Activated naive CD4-positive, alpha-beta T cell treated with anti-CD3 and anti-CD28 coated beads, Interleukin-2, amount 50 U/mL, for 24 hours (primary cell): ENCODE measurements around the gene AMMECR1L.
"Not testable (repeated sequence)": the region's sequence is repeated elsewhere in the genome, so short reads cannot be mapped to it uniquely, and the experiment has no call there.

Experiments
- H3K27ac Mint-ChIP-seq: one replicate; pipeline ENCODE4 v1.8.0; 2021; ENCODE audit warnings: mild to moderate bottlenecking, mixed read lengths
- H3K27me3 Mint-ChIP-seq: one replicate; pipeline ENCODE4 v1.8.0; 2021; ENCODE audit warnings: mixed read lengths
- H3K36me3 Mint-ChIP-seq: one replicate; pipeline ENCODE4 v1.8.0; 2021; ENCODE audit warnings: mixed read lengths
- H3K4me1 Mint-ChIP-seq: one replicate; pipeline ENCODE4 v1.8.0; 2021; ENCODE audit warnings: mixed read lengths
- H3K4me3 Mint-ChIP-seq: one replicate; pipeline ENCODE4 v1.8.0; 2021; ENCODE audit warnings: mild to moderate bottlenecking, mixed read lengths
- H3K9me3 Mint-ChIP-seq: one replicate; pipeline ENCODE4 v1.8.0; 2021; ENCODE audit warnings: mixed read lengths

The AMMECR1L gene

DNA sequence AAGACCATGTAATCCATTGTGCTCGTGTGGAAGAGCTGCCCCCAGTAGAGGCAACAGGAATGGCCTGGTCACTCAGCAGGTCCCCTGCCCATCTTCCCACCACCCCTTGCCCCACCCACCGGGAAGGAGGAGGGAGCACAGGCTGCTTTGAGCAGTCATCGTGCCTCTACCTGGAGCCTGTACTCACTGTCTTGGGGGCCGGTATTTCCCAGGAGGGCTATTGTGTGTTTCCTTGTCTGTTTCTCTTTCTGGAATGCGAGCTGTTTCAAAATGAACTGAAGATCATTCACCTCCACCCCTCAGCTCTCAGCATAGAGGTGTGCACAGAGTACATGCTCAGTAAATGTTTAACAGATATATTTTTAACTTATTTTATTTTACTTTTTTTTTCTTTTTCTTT, 7.7 kb upstream of the AMMECR1L start:
- Mint-ChIP-seq H3K27ac (no peak overlapping the region), H3K36me3 (no peaks in the 10 kb centered on the region), H3K4me1 (peaks cover 21% of the 10 kb centered on the region), H3K27me3 (no peaks in the 10 kb centered on the region), H3K9me3 (no peaks in the 10 kb centered on the region), H3K4me3 (no peak overlapping the region)

DNA sequence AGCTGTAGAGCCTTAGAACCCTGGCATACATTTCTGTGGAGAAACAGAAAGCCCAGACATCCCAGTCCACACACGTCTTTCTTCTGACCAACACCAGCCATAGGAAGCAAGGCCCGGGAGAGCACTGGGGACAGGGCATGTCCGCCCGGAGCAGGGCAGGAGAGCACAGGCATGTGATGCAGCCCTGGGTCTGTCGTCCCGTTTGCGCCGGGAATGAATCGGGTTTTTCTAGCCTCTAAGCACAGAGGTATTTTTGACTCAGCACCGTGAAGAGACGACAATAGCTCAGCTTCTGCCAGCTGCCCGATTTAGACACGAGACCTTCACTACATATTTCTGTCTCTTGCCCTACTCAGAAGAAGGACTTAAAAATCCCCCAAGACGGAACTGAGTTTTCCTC, 7.3 kb upstream of the AMMECR1L start:
- Mint-ChIP-seq H3K4me1 (peaks cover 23% of the 10 kb centered on the region), H3K9me3 (no peaks in the 10 kb centered on the region), H3K27ac (no peak overlapping the region), H3K27me3 (no peaks in the 10 kb centered on the region), H3K4me3 (no peak overlapping the region), H3K36me3 (no peaks in the 10 kb centered on the region)

DNA sequence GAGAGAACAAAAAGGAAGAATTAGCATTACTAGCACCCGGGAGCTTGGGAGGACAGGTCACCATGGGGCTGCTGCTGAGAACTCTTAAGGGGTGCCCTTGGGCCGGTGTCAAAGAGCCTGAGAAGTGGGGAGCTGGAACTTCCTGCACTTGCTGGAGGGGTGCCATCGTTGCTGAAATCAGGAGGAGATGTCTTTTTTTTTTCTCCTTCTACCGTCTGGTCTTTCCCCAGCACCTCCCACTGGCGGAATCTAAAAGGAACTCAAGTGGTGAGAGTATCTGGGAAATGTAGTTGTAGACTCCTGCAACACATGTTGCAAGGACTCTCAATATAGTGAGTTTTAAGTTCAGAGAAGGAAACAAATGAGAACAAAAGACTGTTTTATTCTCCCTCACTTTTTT, 6.1 kb upstream of the AMMECR1L start:
- no peaks in the 10 kb centered on the region for H3K36me3 Mint-ChIP-seq
- no peaks in the 10 kb centered on the region for H3K27me3 Mint-ChIP-seq
- peaks cover 35% of the 10 kb centered on the region for H3K4me1 Mint-ChIP-seq
- no peak overlapping the region for H3K4me3 Mint-ChIP-seq
- H3K27ac Mint-ChIP-seq: no peak overlapping the region
- H3K9me3 Mint-ChIP-seq: no peaks in the 10 kb centered on the region

DNA sequence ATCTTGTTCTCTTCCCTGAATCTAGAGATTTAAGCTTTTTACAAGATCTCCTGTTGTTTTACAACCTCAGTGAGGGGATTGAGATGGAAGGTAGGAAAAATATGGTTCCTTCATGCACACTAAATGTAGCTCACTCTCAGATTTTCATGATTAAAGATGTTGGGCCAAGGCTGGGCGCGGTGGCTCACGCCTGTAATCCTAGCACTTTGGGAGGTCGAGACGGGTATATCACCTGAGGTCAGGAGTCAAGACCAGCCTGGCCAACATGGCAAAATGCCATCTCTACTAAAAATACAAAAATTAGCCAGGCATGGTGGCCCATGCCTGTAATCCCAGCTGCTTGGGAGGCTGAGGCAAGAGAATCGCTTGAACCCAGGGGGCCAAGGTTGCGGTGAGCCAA, 5.0 kb upstream of the AMMECR1L start:
- H3K36me3 Mint-ChIP-seq, H3K27ac Mint-ChIP-seq, H3K9me3 Mint-ChIP-seq, H3K4me3 Mint-ChIP-seq, H3K27me3 Mint-ChIP-seq: not testable (repeated sequence)
- H3K4me1 Mint-ChIP-seq: peaks cover 35% of the 10 kb centered on the region

DNA sequence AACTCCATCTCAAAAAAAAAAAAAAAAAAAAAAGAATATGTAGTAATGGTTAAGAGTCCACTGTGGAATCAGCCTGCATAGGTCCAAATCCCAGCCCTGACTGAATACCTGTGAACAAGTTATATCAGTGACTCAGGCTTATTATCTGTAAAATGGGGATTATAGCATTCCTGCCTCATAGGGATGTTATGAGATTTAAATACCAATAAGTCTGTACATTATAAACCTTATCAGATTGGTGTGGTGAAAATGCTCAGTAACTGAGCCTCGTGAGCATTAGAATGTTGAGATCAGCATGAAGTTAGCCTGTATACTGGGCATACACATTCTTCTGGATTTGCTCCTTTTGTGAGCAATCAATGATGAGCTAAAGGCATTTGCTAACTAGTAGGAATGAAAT, 3.0 kb upstream of the AMMECR1L start:
- Mint-ChIP-seq H3K4me3 (no peak overlapping the region), H3K36me3 (no peaks in the 10 kb centered on the region), H3K27me3 (no peaks in the 10 kb centered on the region), H3K27ac (peak overlapping the region; percentile 35), H3K4me1 (peaks cover 45% of the 10 kb centered on the region), H3K9me3 (no peaks in the 10 kb centered on the region)

DNA sequence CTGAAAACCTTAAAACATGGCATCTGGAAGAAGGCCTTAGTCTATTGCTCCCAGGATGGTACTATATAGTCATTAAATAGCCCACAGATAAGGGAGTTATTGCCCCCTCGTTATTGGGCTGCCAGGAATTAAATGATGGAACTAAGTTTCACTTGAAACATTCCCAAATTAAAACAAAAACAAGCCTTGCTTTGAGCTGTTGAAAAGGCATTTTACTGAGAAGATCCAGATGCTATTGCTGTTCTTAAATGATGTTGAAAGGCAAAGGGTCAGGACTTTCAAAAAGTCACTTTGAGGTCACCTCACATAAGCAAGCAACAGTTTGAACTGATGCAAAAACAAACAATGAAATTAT, 2.0 kb upstream of the AMMECR1L start:
- H3K4me1 Mint-ChIP-seq: peaks cover 52% of the 10 kb centered on the region
- H3K9me3 Mint-ChIP-seq: no peaks in the 10 kb centered on the region
- H3K4me3 Mint-ChIP-seq: peak overlapping the region; percentile 88
- no peaks in the 10 kb centered on the region for H3K27me3 Mint-ChIP-seq
- H3K27ac Mint-ChIP-seq: peak overlapping the region; percentile 72
- no peaks in the 10 kb centered on the region for H3K36me3 Mint-ChIP-seq

DNA sequence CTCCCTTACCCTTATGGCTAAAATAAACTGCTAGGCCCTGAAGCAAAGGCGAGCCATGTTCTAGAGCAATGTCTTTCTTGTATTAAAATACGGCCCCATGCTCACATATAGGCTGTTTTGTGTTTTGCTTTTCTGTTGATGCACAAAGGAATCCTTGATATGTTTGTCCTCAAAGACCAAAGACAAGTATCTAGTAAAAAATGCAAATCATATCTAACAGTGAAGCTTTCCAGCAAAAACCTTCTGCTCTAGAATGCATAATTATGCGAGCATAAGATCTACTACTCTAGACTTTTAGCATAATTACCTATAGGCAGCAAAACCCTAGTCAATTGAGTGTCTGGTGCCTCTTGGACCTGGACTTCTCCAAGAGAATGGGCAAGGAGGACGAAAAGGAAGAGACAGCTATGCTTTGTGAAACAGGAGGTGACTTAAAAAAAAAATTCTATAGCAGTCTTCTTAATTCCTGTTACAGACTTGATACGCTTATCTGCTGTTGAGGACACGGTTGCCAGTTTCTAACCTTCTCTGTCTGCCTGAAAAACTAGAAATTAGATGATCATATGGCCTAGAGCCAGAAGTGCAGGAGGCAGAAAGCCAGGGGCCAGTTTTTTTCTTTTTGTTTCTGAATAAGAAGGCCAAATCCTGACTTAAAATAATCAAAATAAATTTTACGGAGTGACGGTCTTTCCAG, 1.5 kb upstream of the AMMECR1L start:
- peaks cover 55% of the 10 kb centered on the region for H3K4me1 Mint-ChIP-seq
- H3K9me3 Mint-ChIP-seq: no peaks in the 10 kb centered on the region
- H3K36me3 Mint-ChIP-seq: no peaks in the 10 kb centered on the region
- H3K27ac Mint-ChIP-seq: peak overlapping the region; percentile 92
- H3K27me3 Mint-ChIP-seq: no peaks in the 10 kb centered on the region
- peak overlapping the region; percentile 88 for H3K4me3 Mint-ChIP-seq

DNA sequence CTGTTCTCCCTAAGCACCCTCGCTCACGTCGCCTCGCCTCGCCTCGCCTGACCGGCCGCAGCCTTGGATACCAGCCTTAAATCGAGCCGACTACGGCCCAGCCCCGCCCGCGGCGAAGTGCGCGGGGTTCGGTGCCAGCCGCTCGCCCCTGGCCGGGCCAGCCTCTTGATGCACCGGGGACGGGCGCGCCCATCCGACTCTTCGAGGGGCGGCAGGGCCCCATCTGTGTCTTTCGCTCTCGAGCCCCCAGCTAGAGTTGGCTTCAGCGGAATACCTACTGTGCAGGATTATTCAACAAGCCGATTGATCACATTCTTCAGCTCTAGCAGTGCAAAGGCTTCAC, 808 bp upstream of the AMMECR1L start:
- H3K27me3 Mint-ChIP-seq, H3K36me3 Mint-ChIP-seq, H3K9me3 Mint-ChIP-seq: not testable (repeated sequence)
- Mint-ChIP-seq H3K27ac (peak overlapping the region; percentile 70), H3K4me1 (peaks cover 55% of the 10 kb centered on the region), H3K4me3 (peak overlapping the region; percentile 88)

DNA sequence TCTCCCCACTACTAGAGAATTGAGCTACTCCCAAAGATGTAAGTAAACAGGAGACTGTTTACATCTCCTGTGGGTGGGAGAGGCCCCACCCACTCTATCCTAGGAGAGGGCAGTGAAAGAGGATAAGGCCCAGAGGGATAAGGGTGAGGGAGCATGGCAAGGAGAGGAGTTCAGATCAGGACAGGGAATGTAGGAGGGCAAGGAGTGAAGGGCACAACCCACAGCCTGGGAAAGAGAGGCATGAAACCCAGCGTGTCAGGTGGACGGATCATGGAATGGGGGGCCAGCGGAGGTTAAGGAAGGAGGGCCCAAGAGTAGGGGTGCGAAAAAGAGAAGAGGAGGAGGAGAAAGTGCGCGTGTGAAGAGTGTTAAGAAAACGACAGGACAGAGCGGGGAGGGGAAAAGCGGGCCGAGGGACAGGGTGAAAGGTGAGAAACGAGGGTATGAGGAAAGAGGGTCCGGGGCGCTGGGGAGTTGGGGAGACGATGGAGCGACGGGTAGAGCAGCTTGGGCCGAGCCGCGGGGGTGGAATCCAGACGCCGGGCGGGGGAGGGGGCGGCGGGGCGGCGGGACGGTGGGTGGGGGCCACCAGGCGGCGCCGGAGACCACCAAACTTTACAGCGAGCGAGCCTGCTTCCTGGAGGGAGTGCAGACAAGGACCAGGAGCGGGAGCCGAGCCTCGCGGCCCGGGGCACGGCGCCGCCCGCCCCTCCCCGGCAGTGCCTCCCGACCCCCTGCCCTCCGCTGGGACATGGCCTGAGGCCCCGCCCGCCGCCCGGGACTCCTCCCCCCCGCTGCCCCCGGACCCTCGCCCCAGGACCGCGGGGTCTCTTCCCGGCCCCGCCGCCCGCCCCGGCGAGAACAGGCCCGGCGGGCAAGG, 655 bp downstream of the AMMECR1L start:
- not testable (repeated sequence) for H3K36me3 Mint-ChIP-seq, H3K27me3 Mint-ChIP-seq, H3K9me3 Mint-ChIP-seq
- Mint-ChIP-seq H3K4me3 (peak overlapping the region; percentile 88), H3K4me1 (peaks cover 61% of the 10 kb centered on the region), H3K27ac (peak overlapping the region; percentile 78)

DNA sequence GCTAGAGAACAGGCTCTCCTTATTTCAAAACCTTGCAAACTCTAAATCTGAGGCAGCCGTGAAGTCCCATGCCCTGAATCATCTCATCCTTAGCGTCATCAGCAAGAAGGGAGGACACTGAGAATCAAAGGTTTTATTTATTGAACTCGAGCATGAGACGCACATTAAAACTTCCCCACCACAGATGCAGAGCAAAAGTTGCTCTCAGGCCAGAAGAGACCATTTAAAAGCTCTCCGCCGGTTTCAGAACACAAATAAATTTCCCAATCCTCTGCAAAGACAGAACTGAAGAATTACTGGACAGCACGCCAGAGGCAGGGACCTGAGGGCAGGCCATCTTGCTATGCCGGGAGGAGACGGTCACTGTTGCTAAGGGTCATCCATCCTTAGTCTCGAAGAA, 1.3 kb downstream of the AMMECR1L start:
- peak overlapping the region; percentile 88 for H3K4me3 Mint-ChIP-seq
- no peaks in the 10 kb centered on the region for H3K27me3 Mint-ChIP-seq
- peaks cover 68% of the 10 kb centered on the region for H3K4me1 Mint-ChIP-seq
- no peaks in the 10 kb centered on the region for H3K9me3 Mint-ChIP-seq
- no peaks in the 10 kb centered on the region for H3K36me3 Mint-ChIP-seq
- peak overlapping the region; percentile 78 for H3K27ac Mint-ChIP-seq

DNA sequence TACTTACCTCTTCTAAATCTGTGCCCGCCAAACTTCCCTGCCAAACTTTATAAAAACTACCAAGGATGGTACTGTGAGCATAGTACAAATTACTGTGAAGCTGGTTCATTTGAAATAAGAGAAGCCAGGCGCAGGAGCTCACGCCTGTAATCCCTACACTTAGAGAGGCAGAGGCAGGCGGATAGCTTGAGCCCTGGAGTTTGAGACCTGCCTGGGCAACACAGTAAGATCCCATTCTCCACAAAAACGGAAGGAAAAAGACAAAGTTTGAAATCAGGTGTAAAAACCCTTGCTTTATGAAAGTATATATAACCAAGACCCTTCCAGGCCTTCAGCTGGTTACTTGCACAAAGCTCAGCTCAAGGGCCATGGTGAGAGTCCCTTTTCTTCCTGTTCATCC, 5.9 kb downstream of the AMMECR1L start:
- H3K36me3 Mint-ChIP-seq: no peaks in the 10 kb centered on the region
- peaks cover 88% of the 10 kb centered on the region for H3K4me1 Mint-ChIP-seq
- H3K27ac Mint-ChIP-seq: no peak overlapping the region
- H3K9me3 Mint-ChIP-seq: no peaks in the 10 kb centered on the region
- H3K27me3 Mint-ChIP-seq: no peaks in the 10 kb centered on the region
- no peak overlapping the region for H3K4me3 Mint-ChIP-seq

DNA sequence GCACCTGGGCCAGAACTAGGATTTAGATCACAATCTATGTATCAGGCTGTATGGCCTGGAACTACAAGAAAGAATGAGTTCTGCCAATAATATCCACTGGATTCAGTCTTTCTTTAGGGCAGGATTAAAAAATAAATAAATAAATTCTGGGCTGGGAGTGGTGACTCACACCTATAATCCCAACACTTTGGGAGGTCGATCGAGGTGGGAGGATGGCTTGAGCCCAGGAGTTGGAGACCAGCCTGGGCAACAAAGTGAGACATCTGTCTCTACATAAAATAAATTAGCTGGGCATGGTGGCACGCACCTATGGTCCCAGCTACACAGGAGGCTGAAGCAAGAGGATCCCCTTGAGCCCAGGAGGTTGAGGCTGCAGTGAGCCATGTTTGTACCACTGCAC, 8.1 kb downstream of the AMMECR1L start:
- H3K4me3 Mint-ChIP-seq: no peak overlapping the region
- no peaks in the 10 kb centered on the region for H3K9me3 Mint-ChIP-seq
- peaks cover 11% of the 10 kb centered on the region for H3K36me3 Mint-ChIP-seq
- no peak overlapping the region for H3K27ac Mint-ChIP-seq
- no peaks in the 10 kb centered on the region for H3K27me3 Mint-ChIP-seq
- H3K4me1 Mint-ChIP-seq: peaks cover 93% of the 10 kb centered on the region

DNA sequence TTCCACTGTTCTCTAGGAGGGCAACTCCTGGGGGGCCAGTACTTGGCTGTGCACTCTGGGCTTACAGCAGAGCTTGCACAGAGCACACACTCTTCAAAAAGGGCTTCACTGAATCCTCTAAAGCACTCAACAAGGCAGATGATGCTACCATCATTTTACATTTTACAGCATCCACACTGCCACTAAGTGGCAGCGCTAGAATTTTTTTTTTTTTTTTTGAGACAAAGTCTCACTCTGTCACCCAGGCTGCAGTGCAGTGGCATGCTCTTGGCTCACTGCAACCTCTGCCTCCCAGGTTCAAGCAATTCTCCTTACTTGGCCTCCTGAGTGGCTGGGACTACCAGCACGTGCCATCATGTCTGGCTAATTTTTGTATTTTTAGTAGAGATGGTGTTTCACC, 8.6 kb downstream of the AMMECR1L start:
- Mint-ChIP-seq H3K36me3 (peaks cover 14% of the 10 kb centered on the region), H3K27me3 (no peaks in the 10 kb centered on the region), H3K4me1 (peaks cover 92% of the 10 kb centered on the region), H3K27ac (no peak overlapping the region), H3K4me3 (no peak overlapping the region), H3K9me3 (no peaks in the 10 kb centered on the region)

DNA sequence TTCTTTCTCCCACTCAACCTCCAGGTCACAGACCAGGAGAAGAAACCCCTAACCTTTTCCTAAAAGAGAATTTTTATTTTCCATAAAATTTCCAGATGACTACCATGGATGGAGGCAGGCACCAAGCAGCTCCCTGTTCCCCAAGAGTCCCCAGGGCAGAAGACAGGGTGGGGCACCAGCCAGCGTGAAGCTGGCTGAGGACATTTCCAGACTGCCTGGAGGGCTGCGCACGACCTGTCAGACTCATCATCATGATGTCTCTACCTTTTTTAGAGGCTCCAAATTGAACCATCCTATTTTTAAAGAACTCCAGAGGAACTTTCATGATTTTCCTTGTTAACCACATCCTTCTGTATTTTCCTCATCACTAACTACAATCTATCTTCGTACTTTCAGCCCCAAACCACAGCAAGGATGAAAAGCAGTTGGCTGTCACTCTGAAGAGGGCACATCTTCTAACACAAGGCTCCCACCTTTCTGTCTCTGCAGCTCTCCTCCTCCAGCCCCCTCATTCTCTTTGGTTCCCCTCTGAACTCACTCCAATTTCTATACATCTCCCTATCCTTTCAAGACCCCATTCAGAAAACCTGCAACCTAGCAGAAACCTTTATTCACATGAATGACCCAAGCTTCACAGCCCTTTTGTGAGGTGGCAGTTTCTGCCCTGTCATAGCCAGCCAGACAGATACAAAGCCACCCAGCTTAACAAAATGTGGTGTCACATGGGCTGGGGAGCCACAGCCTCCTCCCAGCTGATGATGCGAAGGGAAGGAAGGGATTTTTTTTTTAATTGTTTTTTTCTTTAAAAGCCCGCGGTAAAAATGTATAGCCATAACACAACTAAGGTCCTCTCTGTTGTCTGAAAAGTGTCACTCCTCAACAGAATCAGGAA, 11.1 kb downstream of the AMMECR1L start:
- H3K4me1 Mint-ChIP-seq: peaks cover 72% of the 10 kb centered on the region
- peak overlapping the region; percentile 85 for H3K27ac Mint-ChIP-seq
- no peaks in the 10 kb centered on the region for H3K27me3 Mint-ChIP-seq
- H3K9me3 Mint-ChIP-seq: no peaks in the 10 kb centered on the region
- peaks cover 14% of the 10 kb centered on the region for H3K36me3 Mint-ChIP-seq
- H3K4me3 Mint-ChIP-seq: no peak overlapping the region

DNA sequence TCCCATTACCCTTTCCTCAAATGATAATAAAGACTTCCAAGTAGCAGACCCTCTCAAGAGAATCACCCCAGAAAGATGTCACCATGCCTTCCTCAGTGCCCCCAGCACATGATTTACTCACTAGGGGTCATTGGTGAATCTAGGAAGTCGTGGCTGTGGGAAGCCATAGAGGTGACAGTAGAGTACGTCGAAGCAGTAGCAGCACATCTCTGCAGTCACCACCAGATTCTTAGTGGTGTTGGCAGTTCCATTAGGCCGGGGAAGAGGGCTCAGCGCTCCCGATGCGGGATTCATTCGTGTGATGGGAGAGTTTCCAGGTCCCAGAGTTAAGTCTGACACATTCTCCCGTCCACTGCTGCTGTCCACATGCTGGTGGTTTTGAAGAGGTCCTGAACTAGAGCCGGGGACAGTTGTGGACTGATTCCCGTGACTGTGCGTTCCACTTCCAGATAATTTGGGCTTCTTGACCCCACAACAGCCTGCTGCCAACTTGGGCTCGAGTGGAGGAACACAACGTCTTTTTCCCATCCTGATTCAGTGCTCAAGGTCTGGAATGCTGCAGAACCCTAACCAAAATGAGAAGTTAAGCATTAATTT, 12.0 kb downstream of the AMMECR1L start:
- Mint-ChIP-seq H3K36me3 (peaks cover 14% of the 10 kb centered on the region), H3K27ac (peak overlapping the region; percentile 60), H3K9me3 (no peaks in the 10 kb centered on the region), H3K27me3 (no peaks in the 10 kb centered on the region), H3K4me1 (peaks cover 63% of the 10 kb centered on the region), H3K4me3 (no peak overlapping the region)
